Kidney epithelial cell (primary cell): ENCODE data around the gene CCDC88C. TPM values are rescaled to one million over a fixed set of nuclear protein-coding genes. Genes with fewer than 3 reads are reported as not detected.

Experiments used
- DNase-seq: peaks from one replicate; pipeline ENCODE4 v3.0.0-alpha.2; 2010; ENCODE audit warnings: low read depth
- H3K27me3 ChIP-seq: 2 replicates; pipeline ENCODE4 v1.6.0; 2011; ENCODE audit warnings: low read length; ENCODE audit not compliant: control insufficient read depth, insufficient read depth
- H3K36me3 ChIP-seq: 2 replicates; pipeline ENCODE4 v1.5.1; 2011; ENCODE audit warnings: low read length; ENCODE audit not compliant: control insufficient read depth, insufficient read depth
- H3K4me3 ChIP-seq: 2 replicates; pipeline ENCODE4 v1.5.1; 2011; ENCODE audit warnings: low read depth, mild to moderate bottlenecking, control low read depth, low read length
- CTCF ChIP-seq: IDR thresholded peaks from 2 replicates; pipeline ENCODE4 v1.5.1; 2011; ENCODE audit warnings: mild to moderate bottlenecking, moderate library complexity, low read length, control low read depth, inconsistent platforms; ENCODE audit not compliant: insufficient read depth, poor library complexity, severe bottlenecking
- total RNA-seq: library from RNA; depleted of rRNA; stranded (reverse); fragments of >200 nt; gene quantifications from 2 replicates; pipeline ENCODE4 v1.2.3, GENCODE V29; 2015

CCDC88C gene
- total RNA-seq, 1 donor from 2014 or later = 22.4 TPM

- TF ChIP-seq CTCF = no peak
- no peaks in the 10 kb centered on the region for H3K27me3 ChIP-seq
- H3K4me3 ChIP-seq = peak overlapping the region; percentile 72
- no peaks in the 10 kb centered on the region for H3K36me3 ChIP-seq
- DNase-seq = peak; percentile 41
Observed at GRCh38 chr14:91415794-91416743, 1.6 kb downstream of the CCDC88C start.

GRCh38 chr14:91414475-91414833 is 3.2 kb downstream of the CCDC88C start:
- H3K36me3 ChIP-seq = no peaks in the 10 kb centered on the region
- DNase-seq = no peak
- H3K4me3 ChIP-seq = no peak overlapping the region
- no peak for TF ChIP-seq CTCF
- no peaks in the 10 kb centered on the region for H3K27me3 ChIP-seq

GRCh38 chr14:91413547-91414474 is 3.8 kb downstream of the CCDC88C start:
- no peak for DNase-seq
- no peak for TF ChIP-seq CTCF
- no peaks in the 10 kb centered on the region for H3K27me3 ChIP-seq
- H3K36me3 ChIP-seq = no peaks in the 10 kb centered on the region
- H3K4me3 ChIP-seq = no peak overlapping the region

GRCh38 chr14:91412939-91413338 is 4.7 kb downstream of the CCDC88C start:
- no peaks in the 10 kb centered on the region for H3K36me3 ChIP-seq
- no peak for TF ChIP-seq CTCF
- no peak for DNase-seq
- H3K27me3 ChIP-seq = no peaks in the 10 kb centered on the region
- H3K4me3 ChIP-seq = no peak overlapping the region

- Histone ChIP-seq H3K4me3 (no peak overlapping the region), H3K27me3 (no peaks in the 10 kb centered on the region), H3K36me3 (no peaks in the 10 kb centered on the region)
- no peak for TF ChIP-seq CTCF
- DNase-seq = no peak
Observed at GRCh38 chr14:91410771-91411536, 6.7 kb downstream of the CCDC88C start.
